ENCODE results near the gene CCDC107.

The CCDC107 gene

DNA sequence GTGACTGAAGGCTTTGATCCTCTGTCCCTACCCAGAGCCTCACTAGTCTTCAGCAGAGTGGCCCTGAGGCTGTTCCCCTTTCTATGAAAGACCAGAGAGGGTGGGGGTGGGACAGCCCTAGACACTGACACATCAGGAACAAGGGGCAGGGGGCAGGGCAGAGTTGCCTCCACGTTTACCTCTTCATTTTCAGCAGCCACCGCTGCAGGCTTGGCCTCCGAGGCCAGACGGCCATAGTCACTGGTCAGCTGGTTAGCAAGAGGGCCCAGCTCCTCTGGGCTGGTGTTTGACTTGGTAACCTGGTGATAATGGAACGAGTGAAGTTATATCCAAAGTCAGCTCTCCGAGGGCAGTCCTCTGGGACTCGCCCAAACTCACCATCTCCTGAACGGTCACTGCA, 47.3 kb downstream of the CCDC107 start:
- Histone ChIP-seq H3K9me2 (ENCODE audit: low read depth, low read length) (no peaks in the 10 kb centered on the region), H3K4me1 (ENCODE audit: insufficient read depth, low read length, severe bottlenecking) (no peaks in the 10 kb centered on the region), H3K36me3 (ENCODE audit: insufficient read depth, low read length) (peaks cover 93% of the 10 kb centered on the region), H3K4me3 (ENCODE audit: low read depth, low read length, poor library complexity, severe bottlenecking) (no peak overlapping the region), H3F3A (ENCODE audit: insufficient read depth, low read length) (no peaks in the 10 kb centered on the region), H3K4me2 (ENCODE audit: low read length) (no peak overlapping the region), H3K27ac (ENCODE audit: low read depth, low read length, poor library complexity, severe bottlenecking) (no peak overlapping the region), H3K9me3 (ENCODE audit: low read length) (no peaks in the 10 kb centered on the region), H3K9ac (ENCODE audit: low read length) (no peak overlapping the region), H3K27me3 (ENCODE audit: insufficient read depth, low read length) (no peaks in the 10 kb centered on the region), H3K79me2 (ENCODE audit: insufficient read depth, low read length) (no peaks in the 10 kb centered on the region), H4K20me1 (ENCODE audit: insufficient read depth, low read length) (no peaks in the 10 kb centered on the region), H2AFZ (ENCODE audit: low read length) (no peak overlapping the region)
- TF ChIP-seq CTCF (IDR thresholded peaks at IDR 0.05; ENCODE audit: low read length) (no peak), EZH2 (IDR thresholded peaks at IDR 0.05; ENCODE audit: borderline replicate concordance, low read length) (no peak)

GRCh38 chr9:35705836-35706430, 47.8 kb downstream of the CCDC107 start:
- Histone ChIP-seq H3K4me1 (ENCODE audit: insufficient read depth, low read length, severe bottlenecking) (no peaks in the 10 kb centered on the region), H2AFZ (ENCODE audit: low read length) (no peak overlapping the region), H4K20me1 (ENCODE audit: insufficient read depth, low read length) (no peaks in the 10 kb centered on the region), H3K4me2 (ENCODE audit: low read length) (no peak overlapping the region), H3K9ac (ENCODE audit: low read length) (no peak overlapping the region), H3K36me3 (ENCODE audit: insufficient read depth, low read length) (peaks cover 93% of the 10 kb centered on the region), H3K9me2 (ENCODE audit: low read depth, low read length) (no peaks in the 10 kb centered on the region), H3F3A (ENCODE audit: insufficient read depth, low read length) (no peaks in the 10 kb centered on the region), H3K27me3 (ENCODE audit: insufficient read depth, low read length) (no peaks in the 10 kb centered on the region), H3K9me3 (ENCODE audit: low read length) (no peaks in the 10 kb centered on the region), H3K79me2 (ENCODE audit: insufficient read depth, low read length) (no peaks in the 10 kb centered on the region), H3K4me3 (ENCODE audit: low read depth, low read length, poor library complexity, severe bottlenecking) (no peak overlapping the region), H3K27ac (ENCODE audit: low read depth, low read length, poor library complexity, severe bottlenecking) (no peak overlapping the region)
- no peak for TF ChIP-seq CTCF (IDR thresholded peaks at IDR 0.05; ENCODE audit: low read length)
- no peak for TF ChIP-seq EZH2 (IDR thresholded peaks at IDR 0.05; ENCODE audit: borderline replicate concordance, low read length)

DNA sequence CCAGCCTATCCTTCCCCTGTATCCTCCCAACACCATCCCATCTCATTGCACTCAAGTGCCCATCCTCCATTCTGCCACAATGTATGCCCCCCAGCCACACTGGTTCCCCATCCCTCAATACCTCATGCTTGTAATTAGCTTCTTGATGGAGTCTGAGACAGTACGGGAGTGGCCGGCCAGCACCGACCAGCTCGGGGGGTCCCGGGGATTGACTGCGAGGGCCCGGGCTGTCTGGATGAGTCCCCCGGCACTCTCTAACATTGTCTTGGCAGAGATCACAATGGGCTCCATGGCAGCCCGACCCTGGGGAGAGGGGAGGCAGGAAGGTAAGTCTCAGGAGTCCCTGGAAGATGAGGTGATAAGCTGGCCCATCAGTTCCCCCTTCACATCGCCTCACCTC, 48.9 kb downstream of the CCDC107 start:
- H3K4me2 ChIP-seq (ENCODE audit: low read length), result no peak overlapping the region
- H3K79me2 ChIP-seq (ENCODE audit: insufficient read depth, low read length), result no peaks in the 10 kb centered on the region
- H3K27me3 ChIP-seq (ENCODE audit: insufficient read depth, low read length), result no peaks in the 10 kb centered on the region
- no peaks in the 10 kb centered on the region for H4K20me1 ChIP-seq (ENCODE audit: insufficient read depth, low read length)
- no peak overlapping the region for H2AFZ ChIP-seq (ENCODE audit: low read length)
- no peak overlapping the region for H3K9ac ChIP-seq (ENCODE audit: low read length)
- H3K4me3 ChIP-seq (ENCODE audit: low read depth, low read length, poor library complexity, severe bottlenecking), result no peak overlapping the region
- H3K4me1 ChIP-seq (ENCODE audit: insufficient read depth, low read length, severe bottlenecking), result no peaks in the 10 kb centered on the region
- H3K9me2 ChIP-seq (ENCODE audit: low read depth, low read length), result no peaks in the 10 kb centered on the region
- H3K36me3 ChIP-seq (ENCODE audit: insufficient read depth, low read length), result peaks cover 93% of the 10 kb centered on the region
- no peaks in the 10 kb centered on the region for H3F3A ChIP-seq (ENCODE audit: insufficient read depth, low read length)
- TF ChIP-seq CTCF (IDR thresholded peaks at IDR 0.05; ENCODE audit: low read length) (no peak), EZH2 (IDR thresholded peaks at IDR 0.05; ENCODE audit: borderline replicate concordance, low read length) (no peak)
- no peak overlapping the region for H3K27ac ChIP-seq (ENCODE audit: low read depth, low read length, poor library complexity, severe bottlenecking)
- no peaks in the 10 kb centered on the region for H3K9me3 ChIP-seq (ENCODE audit: low read length)

Measured in OCI-LY1 (cell line).